NCI-H2029 treated with DMSO at 0.1 percent for 48 hours (cell line): ENCODE data around the gene PRDM16.
"Not testable (repeated sequence)": the region's sequence is repeated elsewhere in the genome, so short reads cannot be mapped to it uniquely, and the experiment has no call there.

ENCODE experiments used
- DNase-seq: peaks from one replicate; lab custom pipeline; 2025; lab: John Stamatoyannopoulos, UW

PRDM16 gene

DNA sequence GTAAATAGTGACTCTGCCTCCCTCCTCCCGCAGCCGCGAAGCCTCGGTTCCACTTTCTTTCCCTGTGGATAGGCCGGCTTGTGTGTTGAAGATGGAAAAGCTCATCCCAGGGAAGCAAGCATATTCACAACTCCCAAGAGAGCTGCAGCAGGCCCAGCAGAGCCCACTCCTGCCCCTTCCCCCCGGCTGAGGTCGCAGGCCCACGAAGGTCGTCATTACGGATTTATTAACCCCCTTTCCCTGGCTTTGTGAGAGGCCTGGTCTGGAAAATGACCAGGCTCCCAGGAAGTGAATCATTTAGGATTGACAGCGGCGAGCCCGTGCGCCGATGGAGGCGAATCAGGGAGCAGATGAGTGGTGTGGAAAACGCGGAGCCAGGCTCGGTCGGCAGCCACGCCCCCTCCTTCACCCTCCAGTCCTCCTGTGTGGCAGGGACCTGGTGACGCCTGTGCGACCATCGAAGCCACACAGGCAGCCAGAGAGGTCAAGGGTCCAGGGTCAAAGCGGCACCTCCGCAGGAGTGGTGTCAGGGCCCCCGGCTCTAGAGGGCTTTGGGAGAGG lies 93.4 kb downstream of the PRDM16 start:
- DNase-seq = no peak

DNA sequence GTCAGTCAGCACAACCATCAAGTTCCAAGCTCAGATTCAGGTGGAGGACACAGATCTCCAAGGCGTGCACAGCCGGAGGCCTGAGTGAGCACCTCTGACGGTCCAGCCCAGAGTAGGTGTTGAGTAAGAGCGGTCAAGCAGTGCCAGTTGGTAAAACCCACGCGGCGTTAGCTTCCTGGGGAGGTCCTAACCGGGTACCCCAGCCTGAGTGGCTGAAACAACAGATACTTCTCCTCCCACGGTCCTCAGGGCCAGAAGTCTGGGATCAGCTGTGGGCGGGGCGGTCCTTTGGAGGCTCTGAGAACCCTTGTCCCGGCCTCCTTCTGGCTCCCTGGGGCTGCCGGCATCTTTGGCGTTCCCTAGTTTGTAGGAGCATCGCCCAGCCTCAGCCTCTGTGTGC lies 94.4 kb downstream of the PRDM16 start:
- DNase-seq = no peak

DNA sequence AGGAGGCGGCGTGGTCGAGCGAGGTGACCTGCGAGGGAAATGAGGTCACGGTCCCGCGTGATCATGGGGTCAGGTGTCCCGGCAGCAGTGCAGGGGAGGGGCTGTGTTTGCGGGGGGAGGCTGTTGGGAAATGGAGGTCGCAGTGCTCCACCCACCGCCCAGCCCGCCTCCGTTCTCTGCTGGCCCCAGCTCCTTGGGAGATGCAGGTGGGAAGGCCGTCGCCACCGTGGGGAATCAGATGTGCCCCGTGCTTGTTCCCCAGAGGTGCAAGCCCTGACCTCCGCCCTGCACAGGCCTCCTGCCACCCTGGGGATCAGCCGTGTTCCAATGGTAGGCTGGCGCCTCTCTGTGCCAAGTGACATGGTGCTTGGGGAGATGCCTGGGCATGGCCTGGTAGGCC lies 95.7 kb downstream of the PRDM16 start:
- DNase-seq = no peak

DNA sequence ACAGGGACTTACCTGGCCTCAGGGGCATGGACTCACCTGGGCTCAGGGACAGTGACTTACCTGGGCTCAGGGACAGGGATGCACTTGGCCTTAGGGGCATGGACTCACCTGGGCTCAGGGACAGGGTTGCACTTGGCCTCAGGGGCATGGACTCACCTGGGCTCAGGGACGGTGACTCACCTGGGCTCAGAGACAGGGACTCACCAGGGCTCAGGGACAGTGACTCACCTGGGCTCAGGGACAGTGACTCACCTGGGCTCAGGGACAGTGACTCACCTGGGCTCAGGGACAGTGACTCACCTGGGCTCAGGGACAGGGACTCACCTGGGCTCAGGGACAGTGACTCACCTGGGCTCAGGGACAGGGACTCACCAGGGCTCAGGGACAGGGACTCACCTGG lies 96.2 kb downstream of the PRDM16 start:
- DNase-seq = not testable (repeated sequence)

DNA sequence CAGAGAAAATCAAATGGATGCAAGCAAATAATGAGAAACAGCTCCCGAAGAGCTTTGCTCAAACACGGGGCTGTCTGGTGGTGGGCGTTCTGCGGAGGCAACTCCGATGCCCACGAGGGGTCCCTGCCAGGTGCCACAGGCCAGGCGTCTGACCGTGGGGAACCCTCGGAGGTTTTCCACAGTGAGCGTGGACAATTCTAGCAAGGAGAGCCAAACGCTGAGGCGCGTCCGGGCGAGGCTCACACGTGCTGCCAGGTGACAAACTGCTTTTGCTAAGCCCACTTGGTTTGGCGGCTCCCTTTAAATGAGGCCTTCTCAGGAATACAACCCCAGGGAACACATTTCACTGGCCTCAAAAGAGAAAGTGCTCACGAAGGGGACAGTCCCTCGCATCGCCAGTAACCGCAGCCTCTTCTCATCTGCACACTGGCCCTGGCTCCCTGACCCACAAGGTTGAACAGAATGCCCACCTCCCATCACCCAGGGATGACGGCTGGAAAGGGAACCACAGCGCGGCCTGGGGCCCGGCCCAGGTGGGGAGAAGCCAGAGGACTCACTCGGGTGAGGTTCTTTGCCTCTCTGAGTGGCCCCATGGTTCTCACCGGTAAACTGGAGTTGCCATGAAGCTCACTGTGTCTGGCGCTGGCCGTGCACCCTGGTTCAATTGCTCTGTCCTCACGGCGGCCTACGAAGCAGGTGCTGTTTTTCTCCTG lies 97.4 kb downstream of the PRDM16 start:
- no peak for DNase-seq

DNA sequence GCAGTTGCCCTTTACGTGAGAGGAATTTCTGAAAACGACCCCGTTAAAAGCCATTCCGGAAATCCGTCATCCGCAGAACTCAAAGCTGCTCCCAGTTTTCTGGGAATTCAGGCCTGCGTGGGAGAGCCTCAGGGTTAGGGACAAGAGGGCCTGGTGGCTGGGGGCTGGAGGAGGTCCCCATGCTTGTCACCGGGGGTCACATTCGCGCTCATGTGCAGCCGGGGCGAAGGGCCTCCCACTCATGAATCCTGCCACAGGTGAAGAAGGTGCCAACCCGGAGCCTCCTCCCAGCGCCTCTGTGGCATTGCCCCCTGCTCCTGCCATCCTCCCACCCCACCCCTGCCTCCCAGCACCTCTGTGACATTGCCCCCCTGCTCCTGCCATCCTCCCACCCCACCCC lies 98.3 kb downstream of the PRDM16 start:
- DNase-seq = no peak

DNA sequence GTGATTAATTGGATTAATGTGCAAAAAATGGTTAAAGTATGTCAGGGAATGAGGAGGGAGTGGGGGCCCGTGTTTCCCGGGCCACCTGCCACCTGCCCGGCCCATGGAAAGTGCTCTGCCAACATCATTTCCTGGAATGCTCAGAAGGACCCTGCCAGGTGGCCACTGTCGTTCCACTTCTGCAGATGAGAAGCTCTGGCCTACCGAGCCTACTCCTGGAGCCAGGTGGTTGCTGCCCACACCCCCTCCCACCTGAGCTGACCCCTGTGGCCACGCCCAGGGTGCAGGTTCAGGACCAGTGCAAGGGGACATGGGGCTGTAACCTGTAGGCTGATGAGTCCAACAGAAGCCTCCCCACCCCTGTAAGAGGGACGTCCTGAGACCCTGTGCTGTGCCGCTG lies 99.7 kb downstream of the PRDM16 start:
- peak; percentile 58 for DNase-seq

DNA sequence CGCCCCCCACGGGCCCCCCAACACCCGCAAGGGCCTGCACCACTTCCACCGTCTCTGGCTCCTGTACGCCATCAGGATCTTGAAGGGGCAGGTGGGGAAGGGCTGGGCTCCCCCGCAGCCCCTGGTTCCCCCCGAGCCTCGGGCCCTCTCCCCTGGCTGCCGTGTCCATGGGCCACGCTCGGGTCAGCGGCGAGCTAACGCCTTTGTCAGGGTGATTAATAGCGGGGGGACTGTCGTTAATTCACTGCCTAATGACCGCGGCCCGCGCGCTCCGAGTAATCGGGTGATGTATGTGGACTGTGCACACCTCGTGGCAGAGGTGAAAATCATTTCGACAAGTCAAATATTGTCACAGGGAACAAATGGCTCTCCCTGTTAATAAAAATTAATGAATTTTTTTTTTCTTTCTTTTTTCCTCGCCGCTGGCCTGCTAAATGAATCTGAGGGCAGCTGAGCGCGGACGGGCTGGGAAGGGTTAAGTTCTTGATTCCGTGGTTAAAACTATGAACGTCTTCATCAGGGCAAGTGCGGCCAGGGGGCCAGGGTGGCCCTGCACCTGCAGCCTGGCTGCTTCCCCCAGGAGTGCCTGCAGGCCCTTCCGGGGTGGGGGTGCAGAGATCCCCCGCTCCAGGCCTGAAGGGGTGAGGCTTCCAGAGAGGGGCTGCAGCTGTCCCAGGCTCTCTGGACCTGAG lies 100.8 kb downstream of the PRDM16 start:
- no peak for DNase-seq

DNA sequence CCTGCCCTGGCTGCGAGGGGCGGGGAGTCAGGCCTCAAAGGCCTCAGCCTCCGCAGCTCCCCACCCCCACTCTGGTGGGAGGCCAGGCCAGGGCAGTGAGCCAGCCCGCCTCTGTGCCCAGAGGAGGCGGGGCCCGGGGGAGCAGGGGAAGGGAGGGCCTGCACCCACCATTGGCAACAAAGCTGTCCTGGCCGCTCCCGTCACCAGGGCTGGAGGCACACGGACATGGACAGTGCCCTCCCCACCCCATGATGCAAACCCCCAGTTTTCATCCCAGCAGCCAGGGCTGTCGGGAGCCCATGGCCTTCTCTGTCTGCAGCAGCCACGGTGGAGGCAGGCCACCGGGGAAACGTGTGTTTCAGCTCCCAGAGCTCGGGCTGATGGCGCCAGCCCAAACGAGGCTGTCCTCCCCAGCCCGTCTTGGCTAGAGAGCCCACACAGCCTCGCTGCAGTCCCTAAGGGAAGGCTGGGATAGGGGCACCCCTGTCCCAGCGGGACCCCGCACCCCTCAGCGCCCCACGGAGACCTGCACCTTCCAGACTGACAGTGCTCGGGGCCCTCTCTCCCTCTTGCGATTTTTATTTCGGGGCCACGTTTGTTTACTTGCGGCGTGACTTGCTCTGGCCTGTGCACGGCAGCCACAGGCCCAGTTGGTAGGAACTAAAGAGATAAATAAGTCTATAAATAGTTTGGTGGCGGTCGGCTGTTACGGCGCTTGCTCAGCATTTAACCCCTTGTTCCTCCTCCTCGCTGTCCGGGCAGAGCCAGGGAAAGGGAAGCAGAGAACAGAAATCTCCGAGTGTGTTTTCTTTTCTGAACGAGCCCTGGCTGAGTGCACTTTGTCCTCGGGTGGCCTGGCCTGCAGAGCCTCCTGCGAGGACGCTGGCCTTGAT lies 101.8 kb downstream of the PRDM16 start:
- peak; percentile 16 for DNase-seq

DNA sequence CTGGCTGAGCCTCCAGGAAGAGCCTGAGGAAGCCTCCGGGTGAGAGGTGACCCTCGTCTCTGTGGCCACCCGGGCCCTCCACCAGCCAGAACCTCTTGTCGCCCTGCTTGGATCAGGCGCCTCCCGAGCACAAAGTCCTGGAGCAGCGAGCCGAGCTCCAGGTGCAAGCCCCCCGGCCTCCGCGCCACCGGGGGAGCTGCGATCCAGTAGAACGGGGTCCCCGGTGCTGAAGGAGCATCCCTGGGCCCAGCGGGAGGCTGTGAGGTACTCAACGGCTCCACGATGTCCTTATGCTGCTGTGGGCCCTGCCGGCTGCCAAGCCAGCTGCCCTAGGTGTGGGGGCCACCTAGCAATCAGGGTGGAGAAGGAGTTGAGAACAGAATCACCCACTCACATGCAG lies 102.8 kb downstream of the PRDM16 start:
- no peak for DNase-seq

DNA sequence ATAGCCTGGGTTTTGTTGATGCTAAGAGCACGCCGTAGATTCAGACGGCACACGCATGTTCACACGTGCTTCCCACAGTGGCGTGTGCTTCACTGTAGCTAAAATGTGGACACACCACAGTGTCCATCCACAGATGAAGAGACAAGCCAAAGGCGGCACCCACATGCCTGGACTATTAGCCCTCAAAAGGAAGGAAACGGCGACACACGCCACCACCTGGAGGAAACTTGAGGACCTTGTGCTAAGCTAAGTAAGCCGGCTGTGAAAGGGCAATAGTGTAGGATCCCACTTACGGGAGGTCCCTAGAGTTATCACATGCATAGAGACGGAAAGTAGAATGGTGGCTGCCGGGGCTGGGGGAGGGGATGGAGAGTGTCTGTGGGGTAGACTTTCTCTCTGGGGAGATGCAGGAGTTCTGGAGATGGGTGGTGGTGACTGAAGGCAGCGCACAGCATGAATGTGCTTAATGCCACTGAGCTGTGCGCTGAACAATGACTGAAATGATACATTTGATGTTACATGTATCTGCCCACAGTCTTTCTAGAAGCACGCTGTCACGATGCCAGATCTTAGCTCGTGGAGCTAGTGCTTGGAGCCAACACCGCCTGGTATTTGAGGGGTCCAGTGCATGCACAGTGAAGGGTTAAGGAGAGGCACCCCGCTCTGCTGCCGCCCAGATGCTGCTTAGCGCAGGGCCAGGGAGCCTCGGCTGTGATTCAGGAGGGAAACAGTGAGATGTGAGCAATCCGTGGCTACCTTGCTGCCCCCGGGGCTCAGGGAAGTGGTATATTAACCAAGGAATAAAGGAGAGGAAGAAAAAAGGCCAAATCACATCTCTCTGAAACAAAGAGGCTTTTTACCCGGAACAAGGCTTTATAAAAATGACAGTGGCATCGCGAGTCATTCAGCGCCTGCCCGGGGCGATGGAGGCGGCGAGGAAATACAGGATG lies 103.7 kb downstream of the PRDM16 start:
- no peak for DNase-seq

DNA sequence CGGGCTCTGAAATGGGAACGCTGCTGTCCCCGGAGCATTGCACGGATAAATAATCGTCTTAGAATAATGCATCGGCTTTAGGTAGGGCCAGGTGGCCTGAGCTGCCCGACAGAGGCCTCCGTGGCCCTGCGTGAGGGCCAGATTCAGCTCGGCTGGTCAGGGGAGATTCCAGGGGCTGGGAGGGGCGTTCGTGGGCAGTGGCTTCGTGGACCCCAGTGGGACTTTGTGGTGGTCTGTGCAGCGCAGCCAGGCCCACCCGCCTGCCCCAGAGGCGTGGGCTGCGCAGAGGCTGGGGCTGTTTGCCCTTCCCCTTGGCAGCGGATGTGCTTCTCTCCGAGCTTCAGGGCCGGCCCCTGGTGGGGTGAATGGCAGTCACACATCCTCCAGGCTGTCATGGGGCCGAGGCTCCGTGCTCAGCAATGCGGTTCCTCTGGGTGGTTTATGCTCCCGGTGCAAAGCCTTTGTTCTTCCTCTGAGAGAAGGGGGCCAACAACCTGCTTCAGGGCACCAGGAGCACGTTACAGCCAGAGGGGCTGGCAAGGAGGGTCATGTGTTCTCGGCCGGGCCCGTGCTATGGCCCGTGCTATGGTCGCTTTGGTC lies 104.5 kb downstream of the PRDM16 start:
- DNase-seq = no peak

DNA sequence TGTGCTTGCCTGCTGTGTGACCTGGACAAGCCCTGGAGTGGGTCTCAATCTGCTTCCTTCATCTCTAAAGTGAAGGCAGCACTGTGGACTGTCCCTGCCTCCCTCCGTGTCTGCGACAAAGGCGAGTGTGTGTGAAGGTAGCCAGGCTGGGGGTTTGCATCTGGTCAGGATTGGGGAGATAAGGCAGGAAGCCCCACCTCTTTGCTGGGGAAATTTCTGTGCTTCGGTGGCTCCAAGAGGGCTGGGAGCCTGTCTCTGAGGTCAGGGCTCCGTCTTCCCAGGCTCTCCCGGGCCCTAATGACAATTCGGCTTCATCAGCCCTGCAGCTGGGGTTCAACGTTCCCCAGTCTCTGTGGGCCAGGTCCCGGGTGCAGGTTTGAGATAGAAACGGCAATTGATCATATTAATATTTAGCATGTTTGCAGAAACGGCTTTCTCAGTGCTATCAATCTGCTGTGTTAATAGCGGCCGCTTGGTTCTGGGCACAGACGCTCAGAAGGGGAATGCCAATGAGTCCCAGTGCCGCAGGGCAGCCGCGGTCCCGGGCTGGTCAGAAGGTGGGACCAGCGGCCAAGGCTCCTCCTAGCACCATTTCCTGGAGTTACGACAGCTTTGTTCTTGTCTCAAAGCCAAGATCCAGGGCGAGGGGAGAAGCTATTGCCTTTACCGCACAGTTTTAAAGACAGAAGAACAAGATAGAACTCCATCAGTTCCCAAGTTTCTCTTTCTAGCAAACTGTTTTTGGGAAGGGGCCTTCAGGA lies 105.7 kb downstream of the PRDM16 start:
- no peak for DNase-seq

DNA sequence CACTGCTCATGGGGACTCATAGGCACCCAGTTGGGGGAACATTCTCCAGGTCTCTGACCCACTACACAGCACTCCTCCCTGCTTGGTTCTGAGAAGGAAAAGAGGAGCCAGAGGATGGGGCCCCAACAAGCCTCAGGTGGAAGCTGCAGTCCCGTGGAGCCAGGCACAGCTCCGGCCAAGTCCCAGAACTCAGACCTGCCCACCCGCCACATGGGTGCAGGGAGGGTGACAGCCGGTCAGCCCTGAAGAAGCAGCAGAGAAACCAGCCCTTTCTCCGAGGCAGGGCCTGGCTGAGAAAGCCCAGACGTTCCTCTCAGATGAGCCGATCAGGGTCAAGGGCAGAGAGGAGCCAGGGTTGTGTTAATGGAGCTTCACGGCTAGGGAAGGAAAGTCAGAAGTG lies 106.5 kb downstream of the PRDM16 start:
- no peak for DNase-seq

DNA sequence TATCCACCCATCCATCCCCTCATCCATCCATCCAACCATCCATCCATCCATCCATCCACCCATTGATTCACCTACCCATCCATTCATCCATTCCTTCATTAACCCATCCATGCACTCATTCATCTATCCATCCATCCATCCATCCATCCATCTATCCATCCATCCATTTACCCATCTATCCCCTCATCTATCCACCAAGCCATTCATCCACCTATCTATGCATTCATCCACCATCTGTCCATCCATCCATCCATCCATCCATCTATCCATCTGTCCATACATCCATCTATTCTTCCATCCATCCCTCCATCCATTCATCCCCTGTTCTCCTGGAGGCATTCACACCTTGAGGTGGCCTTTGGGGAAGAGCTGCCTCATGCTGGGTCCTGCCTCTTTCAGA lies 107.0 kb downstream of the PRDM16 start:
- no peak for DNase-seq

DNA sequence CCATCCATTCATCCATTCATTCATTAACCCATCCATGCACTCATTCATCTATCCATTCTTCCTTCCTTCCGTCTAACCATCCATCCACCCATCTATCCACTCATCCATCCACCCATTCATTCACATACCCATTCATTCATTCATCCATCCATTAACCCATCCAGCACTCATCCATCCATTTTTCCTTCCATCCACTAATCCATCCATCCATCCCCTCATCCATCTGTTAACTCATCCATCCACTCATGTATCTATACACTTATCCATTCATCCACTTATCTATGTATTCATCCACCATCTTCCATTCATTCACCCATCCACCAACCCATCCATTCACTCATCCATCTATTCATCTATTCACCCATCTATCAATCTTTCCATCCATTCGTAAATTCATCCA lies 107.8 kb downstream of the PRDM16 start:
- DNase-seq = no peak

DNA sequence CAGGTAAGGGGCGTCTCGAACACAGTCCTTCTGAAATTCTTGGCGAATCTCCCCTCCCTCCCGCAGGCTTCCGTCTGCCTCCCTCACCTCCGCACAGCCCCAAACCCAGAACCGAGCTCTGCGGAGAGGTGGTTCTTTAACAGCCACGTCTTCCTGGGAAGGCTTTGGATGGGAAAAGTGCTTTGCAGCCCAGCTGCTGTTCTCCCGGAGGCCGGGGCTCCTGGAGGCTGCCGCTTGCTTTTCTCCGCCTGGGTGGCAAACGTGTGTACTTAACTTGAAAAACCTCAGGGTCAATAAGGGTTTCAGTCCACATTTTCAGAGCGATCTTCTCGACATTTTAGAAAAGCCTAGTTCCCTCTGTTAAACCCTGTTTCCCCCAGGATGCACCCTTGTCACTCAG lies 109.3 kb downstream of the PRDM16 start:
- no peak for DNase-seq

DNA sequence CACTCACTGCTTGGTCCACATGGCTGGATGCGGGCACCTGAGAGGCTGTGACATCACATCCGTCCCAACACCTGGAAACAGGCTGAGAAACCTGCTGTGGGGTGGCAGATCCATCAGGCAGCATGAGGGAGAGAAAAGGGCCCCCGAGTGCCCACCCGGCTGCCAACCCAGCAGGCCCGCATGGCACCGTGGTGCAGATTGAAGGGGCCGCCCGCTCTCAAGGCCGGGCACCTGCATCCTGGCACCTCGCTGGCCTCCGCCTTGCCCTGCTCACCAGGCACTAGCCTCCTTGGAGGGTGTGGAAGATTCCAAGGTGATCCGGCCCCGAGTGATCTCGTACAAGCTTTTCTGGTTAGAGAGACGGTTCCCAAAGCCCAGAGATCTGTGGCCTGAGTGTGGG lies 110.5 kb downstream of the PRDM16 start:
- no peak for DNase-seq

DNA sequence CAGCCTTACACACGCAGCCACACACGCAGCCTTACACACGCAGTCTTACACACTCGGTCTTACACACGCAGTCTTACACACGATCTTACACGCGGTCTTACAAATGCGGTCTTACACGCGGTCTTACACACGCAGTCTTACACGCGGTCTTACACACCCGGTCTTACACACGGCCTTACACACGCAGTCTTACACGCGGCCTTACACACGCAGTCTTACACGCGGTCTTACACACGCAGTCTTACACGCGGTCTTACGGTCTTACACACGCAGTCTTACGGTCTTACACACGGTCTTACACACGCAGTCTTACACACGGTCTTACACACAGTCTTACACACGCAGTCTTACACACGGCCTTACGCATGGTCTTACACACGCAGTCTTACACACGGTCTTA lies 111.9 kb downstream of the PRDM16 start:
- no peak for DNase-seq

DNA sequence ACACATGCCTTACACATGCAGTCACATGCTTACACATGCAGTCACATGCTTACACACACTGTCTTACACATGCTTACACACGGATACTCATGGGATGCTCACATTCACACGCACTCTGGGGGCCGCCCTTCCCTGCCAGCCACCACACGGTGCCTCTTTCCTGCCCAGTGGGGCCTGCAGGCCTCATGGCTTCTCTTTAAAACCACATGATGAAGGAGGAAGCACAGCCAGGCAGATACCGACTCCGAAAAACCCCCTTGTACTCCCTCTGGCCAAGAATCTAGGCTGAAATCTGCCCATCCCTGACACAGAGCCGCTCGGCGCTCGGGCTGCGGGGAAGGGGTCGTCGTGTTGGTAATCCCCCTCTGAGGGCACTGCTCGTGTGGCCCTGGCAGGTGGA lies 113.0 kb downstream of the PRDM16 start:
- no peak for DNase-seq
